ENCODE results near the gene CDPF1.

GRCh38 chr22:46239261-46240048 is 10.6 kb downstream of the CDPF1 start:
- TF ChIP-seq CTCF (IDR thresholded peaks at IDR 0.05; ENCODE audit: poor library complexity, severe bottlenecking) (no peak), EZH2 (IDR thresholded peaks at IDR 0.05; ENCODE audit: borderline replicate concordance, insufficient read depth, low read length, poor library complexity, severe bottlenecking) (no peak), POLR2AphosphoS5 (IDR thresholded peaks at IDR 0.05) (no peak), EP300 (conservative IDR thresholded peaks at IDR 0.05; ENCODE audit: poor library complexity, severe bottlenecking) (no peak), REST (IDR thresholded peaks at IDR 0.05; ENCODE audit: borderline replicate concordance) (no peak), TAF1 (IDR thresholded peaks at IDR 0.05; ENCODE audit: low read depth) (no peak), MXI1 (conservative IDR thresholded peaks at IDR 0.05; ENCODE audit: poor library complexity, severe bottlenecking) (no peak), RAD21 (conservative IDR thresholded peaks at IDR 0.05) (no peak)
